ENCODE data around the gene A3GALT2.

Gene A3GALT2

DNA sequence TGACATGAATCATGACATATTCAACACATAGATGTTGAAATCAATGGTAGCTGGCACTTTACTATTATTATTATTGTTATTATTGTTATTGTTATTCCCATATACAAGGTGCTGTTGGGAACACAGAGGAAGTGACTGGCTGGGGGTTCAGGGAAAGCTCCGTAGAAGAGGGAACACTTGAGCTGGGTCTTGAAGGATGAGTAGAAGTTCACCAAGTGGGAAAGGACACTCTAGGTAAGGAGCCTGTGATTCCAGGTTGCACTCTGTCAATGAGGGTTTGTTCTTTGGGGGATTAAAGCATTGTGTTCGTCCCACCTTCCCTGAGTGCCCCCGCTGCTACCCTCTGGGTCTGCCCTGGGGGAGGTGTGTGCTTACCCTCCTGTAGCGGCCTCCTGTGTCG, 50.5 kb downstream of the A3GALT2 start:
- no peak overlapping the region for H3K4me3 ChIP-seq (ENCODE audit: low read depth, low read length)

DNA sequence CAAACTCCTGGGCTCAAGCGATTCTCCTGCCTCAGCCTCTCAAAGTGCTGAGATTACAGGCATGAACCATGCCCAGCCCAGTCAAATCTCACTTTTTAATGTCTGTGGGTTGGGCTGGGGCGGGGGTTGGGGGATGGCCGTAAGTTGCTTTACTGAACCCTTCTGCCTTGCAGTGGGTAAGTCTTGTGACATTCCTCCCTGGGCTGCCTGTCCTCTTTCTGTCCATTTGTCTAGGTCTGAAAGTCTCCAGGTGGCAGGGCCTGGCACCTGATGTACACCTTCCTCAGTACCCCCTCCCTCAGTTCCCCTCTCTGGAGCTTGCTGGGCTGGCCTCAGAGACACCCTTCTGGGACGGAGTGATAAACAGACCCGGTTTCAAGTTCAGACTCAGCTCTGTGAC, 51.3 kb downstream of the A3GALT2 start:
- ChIA-PET POLR2A (no interaction called here), CTCF (interaction anchor here (1.8 kb wide), 1 partner anchor 26 kb away, joined by 7 read pairs; no protein-coding TSS in a partner anchor)
- TF ChIP-seq ZBTB8A (tag by site-specific recombination; IDR thresholded peaks at IDR 0.05) (no peak), SALL2 (tag by site-specific recombination; IDR thresholded peaks at IDR 0.05; ENCODE audit: borderline replicate concordance) (no peak)
- TF ChIP-seq, protein P1, sequence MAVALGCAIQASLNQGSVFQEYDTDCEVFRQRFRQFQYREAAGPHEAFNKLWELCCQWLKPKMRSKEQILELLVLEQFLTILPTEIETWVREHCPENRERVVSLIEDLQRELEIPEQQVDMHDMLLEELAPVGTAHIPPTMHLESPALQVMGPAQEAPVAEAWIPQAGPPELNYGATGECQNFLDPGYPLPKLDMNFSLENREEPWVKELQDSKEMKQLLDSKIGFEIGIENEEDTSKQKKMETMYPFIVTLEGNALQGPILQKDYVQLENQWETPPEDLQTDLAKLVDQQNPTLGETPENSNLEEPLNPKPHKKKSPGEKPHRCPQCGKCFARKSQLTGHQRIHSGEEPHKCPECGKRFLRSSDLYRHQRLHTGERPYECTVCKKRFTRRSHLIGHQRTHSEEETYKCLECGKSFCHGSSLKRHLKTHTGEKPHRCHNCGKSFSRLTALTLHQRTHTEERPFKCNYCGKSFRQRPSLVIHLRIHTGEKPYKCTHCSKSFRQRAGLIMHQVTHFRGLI (tag by site-specific recombination; IDR thresholded peaks at IDR 0.05) = peak; percentile 48
- TF ChIP-seq, protein P2, sequence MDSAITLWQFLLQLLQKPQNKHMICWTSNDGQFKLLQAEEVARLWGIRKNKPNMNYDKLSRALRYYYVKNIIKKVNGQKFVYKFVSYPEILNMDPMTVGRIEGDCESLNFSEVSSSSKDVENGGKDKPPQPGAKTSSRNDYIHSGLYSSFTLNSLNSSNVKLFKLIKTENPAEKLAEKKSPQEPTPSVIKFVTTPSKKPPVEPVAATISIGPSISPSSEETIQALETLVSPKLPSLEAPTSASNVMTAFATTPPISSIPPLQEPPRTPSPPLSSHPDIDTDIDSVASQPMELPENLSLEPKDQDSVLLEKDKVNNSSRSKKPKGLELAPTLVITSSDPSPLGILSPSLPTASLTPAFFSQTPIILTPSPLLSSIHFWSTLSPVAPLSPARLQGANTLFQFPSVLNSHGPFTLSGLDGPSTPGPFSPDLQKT (IDR thresholded peaks at IDR 0.05; ENCODE audit: borderline replicate concordance, low read depth, low read length) = no peak
- Histone ChIP-seq H3K36me3 (ENCODE audit: control insufficient read depth in 2 of 2, insufficient read depth in 1 of 2, low read length in 2 of 2) (peaks cover 0 to 5% of the 10 kb centered on the region in 2 experiments; a peak in 1 of 3 replicates), H3K4me3 (ENCODE audit: low read depth, low read length) (no peak overlapping the region), H3K27ac (ENCODE audit: extremely low read depth, low read depth, low read length) (no peak overlapping the region), H3K4me1 (ENCODE audit: control insufficient read depth, insufficient read depth, low read length) (no peaks in the 10 kb centered on the region), H3K9me3 (ENCODE audit: control insufficient read depth, insufficient read depth, low read depth, low read length) (no peaks in the 10 kb centered on the region)

More for the DNA sequence above, 50.5 kb downstream of the A3GALT2 start:
- Histone ChIP-seq H3K9me3 (ENCODE audit: control insufficient read depth, insufficient read depth, low read depth, low read length) (no peaks in the 10 kb centered on the region), H3K4me1 (ENCODE audit: control insufficient read depth, insufficient read depth, low read length) (no peaks in the 10 kb centered on the region), H3K36me3 (ENCODE audit: control insufficient read depth in 2 of 2, insufficient read depth in 1 of 2, low read length in 2 of 2) (peaks cover 0 to 5% of the 10 kb centered on the region in 2 experiments; a peak in 1 of 3 replicates), H3K27ac (ENCODE audit: extremely low read depth, low read depth, low read length) (no peak overlapping the region)
- TF ChIP-seq ZFP3 (tag by site-specific recombination; IDR thresholded peaks at IDR 0.05; ENCODE audit: low read depth) = peak; percentile 78
- TF ChIP-seq, protein P3, sequence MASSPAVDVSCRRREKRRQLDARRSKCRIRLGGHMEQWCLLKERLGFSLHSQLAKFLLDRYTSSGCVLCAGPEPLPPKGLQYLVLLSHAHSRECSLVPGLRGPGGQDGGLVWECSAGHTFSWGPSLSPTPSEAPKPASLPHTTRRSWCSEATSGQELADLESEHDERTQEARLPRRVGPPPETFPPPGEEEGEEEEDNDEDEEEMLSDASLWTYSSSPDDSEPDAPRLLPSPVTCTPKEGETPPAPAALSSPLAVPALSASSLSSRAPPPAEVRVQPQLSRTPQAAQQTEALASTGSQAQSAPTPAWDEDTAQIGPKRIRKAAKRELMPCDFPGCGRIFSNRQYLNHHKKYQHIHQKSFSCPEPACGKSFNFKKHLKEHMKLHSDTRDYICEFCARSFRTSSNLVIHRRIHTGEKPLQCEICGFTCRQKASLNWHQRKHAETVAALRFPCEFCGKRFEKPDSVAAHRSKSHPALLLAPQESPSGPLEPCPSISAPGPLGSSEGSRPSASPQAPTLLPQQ (tag by site-specific recombination; IDR thresholded peaks at IDR 0.05) = no peak
- ChIA-PET POLR2A (no interaction called here), CTCF (interaction anchor here (0.6 to 1.8 kb wide), 3 partner anchors 11 to 133 kb away, joined by 3 to 7 read pairs (median 3); no protein-coding TSS in a partner anchor)

DNA sequence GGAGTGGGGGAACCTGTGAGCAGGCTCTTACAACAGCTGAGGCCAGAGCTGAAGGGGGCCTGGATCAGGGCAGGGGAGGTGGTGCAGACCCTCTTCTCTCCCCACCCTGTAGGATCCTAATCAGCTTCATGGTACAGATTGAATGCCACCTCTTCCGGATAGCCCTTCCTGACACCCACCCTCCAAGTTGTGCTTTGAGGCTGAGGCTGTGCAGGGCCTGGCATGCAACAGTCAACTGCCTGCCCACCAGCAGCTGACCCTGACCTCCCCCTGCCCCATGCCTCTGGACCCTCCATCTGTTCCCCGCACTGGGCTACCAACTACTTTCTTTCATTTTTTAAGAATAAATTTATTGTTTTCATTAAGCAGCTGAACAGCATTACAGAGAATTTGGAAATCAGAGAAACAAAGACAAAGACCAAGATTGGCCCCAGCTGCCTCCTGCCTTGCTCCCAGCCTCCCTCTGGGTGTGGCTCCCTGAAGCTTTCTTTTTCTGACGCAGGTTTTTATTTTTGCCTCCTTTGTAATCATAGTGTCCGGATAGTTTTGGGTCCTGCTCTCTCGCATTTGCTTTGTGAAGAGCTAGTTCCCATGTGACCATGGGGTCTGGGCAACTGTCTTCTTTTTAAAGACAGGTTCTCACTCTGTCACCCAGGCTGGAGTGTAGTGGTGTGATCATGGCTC, 51.8 kb downstream of the A3GALT2 start:
- Histone ChIP-seq H3K27ac (ENCODE audit: extremely low read depth, low read depth, low read length) (no peak overlapping the region), H3K9me3 (ENCODE audit: control insufficient read depth, insufficient read depth, low read depth, low read length) (no peaks in the 10 kb centered on the region), H3K36me3 (ENCODE audit: control insufficient read depth in 2 of 2, insufficient read depth in 1 of 2, low read length in 2 of 2) (peaks cover 0 to 5% of the 10 kb centered on the region in 2 experiments; a peak in 1 of 3 replicates), H3K4me1 (ENCODE audit: control insufficient read depth, insufficient read depth, low read length) (no peaks in the 10 kb centered on the region), H3K4me3 (ENCODE audit: low read depth, low read length) (no peak overlapping the region)
- ChIA-PET CTCF (interaction anchor here (0.6 to 1.8 kb wide), 2 partner anchors 27 to 1131 kb away, joined by 4 to 7 read pairs; no protein-coding TSS in a partner anchor), POLR2A (no interaction called here)
- TF ChIP-seq ZNF785 (tag by site-specific recombination; IDR thresholded peaks at IDR 0.05) (no peak), ZNF248 (tag by site-specific recombination; IDR thresholded peaks at IDR 0.05) (no peak), ZNF202 (tag by site-specific recombination; IDR thresholded peaks at IDR 0.05; ENCODE audit: borderline replicate concordance) (no peak), YY2 (tag by site-specific recombination; IDR thresholded peaks at IDR 0.05) (no peak), GLIS2 (tag by site-specific recombination; IDR thresholded peaks at IDR 0.05) (no peak), ZSCAN23 (tag by site-specific recombination; IDR thresholded peaks at IDR 0.05) (no peak), ZNF596 (tag by site-specific recombination; IDR thresholded peaks at IDR 0.05) (no peak), ZNF169 (tag by site-specific recombination; IDR thresholded peaks at IDR 0.05) (no peak), KLF10 (tag by site-specific recombination; IDR thresholded peaks at IDR 0.05) (no peak), ZNF266 (tag by site-specific recombination; IDR thresholded peaks at IDR 0.05; ENCODE audit: low read depth) (no peak), ZNF510 (tag by site-specific recombination; IDR thresholded peaks at IDR 0.05; ENCODE audit: insufficient replicate concordance) (no peak), ZNF341 (tag by site-specific recombination; IDR thresholded peaks at IDR 0.05; ENCODE audit: low read depth) (no peak; the same call in 1 of the 2 replicates)
- TF ChIP-seq, protein P4, sequence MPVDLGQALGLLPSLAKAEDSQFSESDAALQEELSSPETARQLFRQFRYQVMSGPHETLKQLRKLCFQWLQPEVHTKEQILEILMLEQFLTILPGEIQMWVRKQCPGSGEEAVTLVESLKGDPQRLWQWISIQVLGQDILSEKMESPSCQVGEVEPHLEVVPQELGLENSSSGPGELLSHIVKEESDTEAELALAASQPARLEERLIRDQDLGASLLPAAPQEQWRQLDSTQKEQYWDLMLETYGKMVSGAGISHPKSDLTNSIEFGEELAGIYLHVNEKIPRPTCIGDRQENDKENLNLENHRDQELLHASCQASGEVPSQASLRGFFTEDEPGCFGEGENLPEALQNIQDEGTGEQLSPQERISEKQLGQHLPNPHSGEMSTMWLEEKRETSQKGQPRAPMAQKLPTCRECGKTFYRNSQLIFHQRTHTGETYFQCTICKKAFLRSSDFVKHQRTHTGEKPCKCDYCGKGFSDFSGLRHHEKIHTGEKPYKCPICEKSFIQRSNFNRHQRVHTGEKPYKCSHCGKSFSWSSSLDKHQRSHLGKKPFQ (tag by site-specific recombination; IDR thresholded peaks at IDR 0.05) = no peak
- TF ChIP-seq, protein P5, sequence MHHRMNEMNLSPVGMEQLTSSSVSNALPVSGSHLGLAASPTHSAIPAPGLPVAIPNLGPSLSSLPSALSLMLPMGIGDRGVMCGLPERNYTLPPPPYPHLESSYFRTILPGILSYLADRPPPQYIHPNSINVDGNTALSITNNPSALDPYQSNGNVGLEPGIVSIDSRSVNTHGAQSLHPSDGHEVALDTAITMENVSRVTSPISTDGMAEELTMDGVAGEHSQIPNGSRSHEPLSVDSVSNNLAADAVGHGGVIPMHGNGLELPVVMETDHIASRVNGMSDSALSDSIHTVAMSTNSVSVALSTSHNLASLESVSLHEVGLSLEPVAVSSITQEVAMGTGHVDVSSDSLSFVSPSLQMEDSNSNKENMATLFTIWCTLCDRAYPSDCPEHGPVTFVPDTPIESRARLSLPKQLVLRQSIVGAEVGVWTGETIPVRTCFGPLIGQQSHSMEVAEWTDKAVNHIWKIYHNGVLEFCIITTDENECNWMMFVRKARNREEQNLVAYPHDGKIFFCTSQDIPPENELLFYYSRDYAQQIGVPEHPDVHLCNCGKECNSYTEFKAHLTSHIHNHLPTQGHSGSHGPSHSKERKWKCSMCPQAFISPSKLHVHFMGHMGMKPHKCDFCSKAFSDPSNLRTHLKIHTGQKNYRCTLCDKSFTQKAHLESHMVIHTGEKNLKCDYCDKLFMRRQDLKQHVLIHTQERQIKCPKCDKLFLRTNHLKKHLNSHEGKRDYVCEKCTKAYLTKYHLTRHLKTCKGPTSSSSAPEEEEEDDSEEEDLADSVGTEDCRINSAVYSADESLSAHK (tag by site-specific recombination; IDR thresholded peaks at IDR 0.05) = no peak
